ENCODE measurements around the gene CAMK2A. TPM values are rescaled to one million over a fixed set of nuclear protein-coding genes. Genes with fewer than 3 reads are reported as not detected.

Gene CAMK2A
- total and polyA plus RNA-seq, 2 of the 4 experiments (the other 2 are of a cell fraction) = 0.18 to 0.19 TPM

DNA sequence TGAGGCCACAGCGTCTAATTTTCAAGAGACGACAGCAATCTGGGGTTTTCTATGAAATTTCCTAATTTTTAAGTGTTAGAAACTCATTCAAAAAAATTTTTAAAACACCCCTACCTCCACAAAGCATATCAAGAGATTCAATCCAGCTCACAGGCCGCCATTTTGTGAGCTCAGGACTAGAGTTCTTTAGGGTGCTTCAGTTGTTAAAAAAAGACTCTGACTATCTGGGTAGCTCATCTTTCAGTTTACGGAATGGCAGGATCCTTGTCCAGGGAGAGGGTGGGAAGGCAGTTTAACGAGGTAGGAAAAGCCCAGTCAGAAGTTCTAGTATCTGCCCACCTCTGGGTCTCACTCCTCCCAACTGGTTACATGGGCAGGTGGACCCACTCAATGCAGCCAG is 43.1 kb downstream of the CAMK2A start:
- no peak overlapping the region for H3K14ac ChIP-seq (replicated peaks; ENCODE audit: low read depth, low read length)
- no TSS peak for BruUV-seq (replicated peaks)
- dilution Hi-C loops (cut with HindIII; ENCODE audit: low sequenced_read_pairs, unreplicated experiment) (no loop called here), intact Hi-C loops (cut with micrococcal nuclease) (no loop called here), in situ Hi-C loops (cut with MboI; ENCODE audit: low sequenced_read_pairs) (no loop called here)
- ATAC-seq (ENCODE audit: low read depth) (no peak), DNase-seq (no peak)
- ChIA-PET POLR2A (ENCODE audit: unreplicated experiment) (no interaction called here), CTCF (no interaction called here)
- no CpG with 5 or more reads among the region's 5 CpGs for WGBS, 2 experiments (ENCODE audit: extremely low coverage in 2 of 2, insufficient read length in 1 of 2)
- H3K36me3 ChIP-seq (ENCODE audit: control insufficient read depth, insufficient read depth, low read length) = no peaks in the 10 kb centered on the region
- H3K27ac ChIP-seq (ENCODE audit: insufficient read depth, low read length) = no peak overlapping the region
- H2BK20ac ChIP-seq (ENCODE audit: low read depth, low read length) = no peak overlapping the region
- no peaks in the 10 kb centered on the region for H3K9me3 ChIP-seq (ENCODE audit: control insufficient read depth, insufficient read depth, low read length)
- H4K5ac ChIP-seq (ENCODE audit: low read depth, low read length) = no peak overlapping the region
- H3K4me2 ChIP-seq (ENCODE audit: low read depth, low read length) = no peak overlapping the region
- no peak overlapping the region for H3K4me3 ChIP-seq (ENCODE audit: insufficient read depth, low read depth, low read length)
- no peak overlapping the region for H3K23ac ChIP-seq (ENCODE audit: low read depth, low read length)
- no peak overlapping the region for H3K56ac ChIP-seq (ENCODE audit: extremely low read depth, insufficient read depth, low read length)
- no peaks in the 10 kb centered on the region; the same call in 1 of the 2 replicates for H3K9me1 ChIP-seq (ENCODE audit: insufficient read depth, low read length)
- no peak overlapping the region for H4K8ac ChIP-seq (ENCODE audit: low read depth in 2 of 2, low read length in 2 of 2)
- peaks cover 8% of the 10 kb centered on the region; the same call in 1 of the 2 replicates for H3K4me1 ChIP-seq (ENCODE audit: control insufficient read depth, insufficient read depth, low read length)
- H2BK5ac ChIP-seq (ENCODE audit: low read depth, low read length, poor library complexity, severe bottlenecking) = no peak overlapping the region
- no peaks in the 10 kb centered on the region for H3K79me1 ChIP-seq (ENCODE audit: low read depth in 1 of 2, low read length in 2 of 2)
- H2BK15ac ChIP-seq (ENCODE audit: low read depth, low read length) = no peak overlapping the region
- no peak overlapping the region for H2AK5ac ChIP-seq (ENCODE audit: low read depth, low read length)
- H3K18ac ChIP-seq (ENCODE audit: low read depth, low read length) = no peak overlapping the region
- no peak overlapping the region for H2BK120ac ChIP-seq (ENCODE audit: low read depth, low read length)
- no peak overlapping the region for H2AK9ac ChIP-seq (replicated peaks; ENCODE audit: low read depth, low read length, poor library complexity)
- H4K20me1 ChIP-seq (ENCODE audit: insufficient read depth, low read length) = no peaks in the 10 kb centered on the region
- TF ChIP-seq NFE2L2 (IDR thresholded peaks at IDR 0.05; ENCODE audit: low read depth, low read length) (no peak), BHLHE40 (IDR thresholded peaks at IDR 0.05; ENCODE audit: low read depth, low read length) (no peak), MAZ (IDR thresholded peaks at IDR 0.05; ENCODE audit: borderline replicate concordance, low read depth, low read length) (no peak)
- peaks cover 7% of the 10 kb centered on the region for H3K27me3 ChIP-seq (ENCODE audit: control insufficient read depth, insufficient read depth, low read length)
- no peak overlapping the region for H3K9ac ChIP-seq (ENCODE audit: low read depth, low read length)
- H2AFZ ChIP-seq (replicated peaks; ENCODE audit: low read length, poor library complexity) = no peak overlapping the region
- no peak overlapping the region for H3K4ac ChIP-seq (ENCODE audit: low read depth, low read length)
- H4K91ac ChIP-seq (ENCODE audit: insufficient read depth, low read depth, low read length) = no peak overlapping the region

Data from IMR-90 (cell line).